H1 (cell line): ENCODE measurements around the gene PLN. TPM values are rescaled to one million over a fixed set of nuclear protein-coding genes. Genes with fewer than 3 reads are reported as not detected.

Experiments used
- CTCF ChIA-PET: fragments of 300-600 bp; sonication (Branson Sonifier 250); formaldehyde crosslinking; loops from one replicate; lab custom pipeline; 2021; ENCODE audit not compliant: partially characterized antibody; lab: Charles Lee
- POLR2A ChIA-PET: fragments of 300-600 bp; sonication (Branson Sonifier 250); formaldehyde crosslinking; loops from one replicate; lab custom pipeline; 2021; ENCODE audit warnings: inconsistent platforms; ENCODE audit not compliant: partially characterized antibody; lab: Charles Lee
- DNase-seq, 2 experiments: peaks; one replicate each; pipeline versions ENCODE4 v3.0.0 to v3.0.0-alpha.2; 2010 to 2022; ENCODE audit warnings: low spot score in 2 of 2, low read depth in 1 of 2, mixed read lengths in 1 of 2
- FAIRE-seq: peaks from 2 replicates; lab custom pipeline; 2011; peaks lifted over from hg19 to GRCh38; lab: Jason Lieb, UNC
- H2AFZ ChIP-seq: 2 replicates; pipeline ENCODE4 v1.8.1; 2012; ENCODE audit warnings: low read length, inconsistent platforms
- H2AK5ac ChIP-seq: 2 replicates; pipeline ENCODE4 v1.6.1; 2013; ENCODE audit warnings: low read depth, low read length
- H2BK120ac ChIP-seq: replicated peaks from 2 replicates; pipeline ENCODE3; 2013; ENCODE audit warnings: low read depth, low read length, inconsistent platforms
- H2BK12ac ChIP-seq: 2 replicates; pipeline ENCODE4 v1.6.1; 2013; ENCODE audit warnings: low read depth, low read length
- H2BK15ac ChIP-seq: 2 replicates; pipeline ENCODE4 v1.6.1; 2013; ENCODE audit warnings: low read length
- H2BK20ac ChIP-seq: 2 replicates; pipeline ENCODE4 v1.6.1; 2013; ENCODE audit warnings: low read length
- H2BK5ac ChIP-seq: 2 replicates; pipeline ENCODE4 v1.6.1; 2013; ENCODE audit warnings: low read depth, low read length
- H3K14ac ChIP-seq: 2 replicates; pipeline ENCODE4 v1.6.1; 2013; ENCODE audit warnings: inconsistent platforms; ENCODE audit not compliant: insufficient read length
- H3K18ac ChIP-seq: 2 replicates; pipeline ENCODE4 v1.6.1; 2013; ENCODE audit warnings: low read length; ENCODE audit errors: extremely low read depth
- H3K23ac ChIP-seq: 2 replicates; pipeline ENCODE4 v1.6.1; 2013; ENCODE audit warnings: inconsistent platforms; ENCODE audit not compliant: insufficient read length
- H3K23me2 ChIP-seq: 2 replicates; pipeline ENCODE4 v1.6.1; 2013; ENCODE audit warnings: low read depth, low read length
- H3K27ac ChIP-seq: 2 replicates; pipeline ENCODE4 v1.6.1; 2011; ENCODE audit warnings: low read depth, low read length, inconsistent platforms
- H3K27me3 ChIP-seq, 4 experiments: replicated peaks in 1 of 4; 1 replicate in 1 of 4; 2 replicates in 3 of 4; pipeline versions ENCODE4 v1.6.1 to v1.8.1; 2011 to 2013; ENCODE audit warnings: low read length in 3 of 4, mild to moderate bottlenecking in 3 of 4, inconsistent platforms in 2 of 4, mixed read lengths in 2 of 4, moderate library complexity in 1 of 4; ENCODE audit not compliant: control insufficient read depth in 3 of 4, insufficient read depth in 3 of 4; ENCODE audit errors: extremely low read depth in 1 of 4
- H3K36me3 ChIP-seq, 4 experiments: 2 replicates each; pipeline versions ENCODE4 v1.6.1 to v1.8.1; 2011 to 2013; ENCODE audit warnings: mild to moderate bottlenecking in 4 of 4, low read length in 3 of 4, moderate library complexity in 2 of 4, control low read depth in 1 of 4, inconsistent platforms in 1 of 4; ENCODE audit not compliant: insufficient read depth in 4 of 4, control insufficient read depth in 2 of 4
- H3K4ac ChIP-seq: replicated peaks from 2 replicates; pipeline ENCODE3; 2013; ENCODE audit warnings: low read length, low read depth, mixed read lengths, inconsistent platforms; ENCODE audit not compliant: insufficient read length
- H3K4me1 ChIP-seq, 4 experiments: replicated peaks in 1 of 4; 1 replicate in 1 of 4; 2 replicates in 3 of 4; pipeline versions ENCODE4 v1.6.1 to v1.8.1; 2011 to 2013; ENCODE audit warnings: low read length in 3 of 4, inconsistent platforms in 2 of 4, mixed read lengths in 1 of 4; ENCODE audit not compliant: insufficient read depth in 4 of 4, control insufficient read depth in 3 of 4
- H3K4me2 ChIP-seq, 2 experiments: 2 replicates each; pipeline versions ENCODE4 v1.6.1 to v1.8.1; 2011 to 2013; ENCODE audit warnings: low read depth in 2 of 2, low read length in 2 of 2, control low read depth in 1 of 2, inconsistent platforms in 1 of 2, mild to moderate bottlenecking in 1 of 2; ENCODE audit not compliant: insufficient read depth in 1 of 2
- H3K4me3 ChIP-seq, 4 experiments: fragments of 200-600, 300-600 bp in 1 of 4; sonication (generic), shearing (Covaris generic), sonication (Bioruptor Twin) in 1 of 4; 2 replicates each; pipeline versions ENCODE4 v1.5.1 to v1.8.1; 2011 to 2016; ENCODE audit warnings: low read length in 4 of 4, low read depth in 3 of 4, control low read depth in 2 of 4, inconsistent platforms in 2 of 4, mild to moderate bottlenecking in 2 of 4, mixed read lengths in 1 of 4, moderate library complexity in 1 of 4; ENCODE audit not compliant: insufficient read depth in 2 of 4; ENCODE audit errors: extremely low read depth in 1 of 4
- H3K56ac ChIP-seq: replicated peaks from 2 replicates; pipeline ENCODE3; 2013; ENCODE audit warnings: low read depth, mild to moderate bottlenecking, mixed read lengths, low read length, inconsistent platforms; ENCODE audit not compliant: insufficient read length
- H3K79me1 ChIP-seq: 2 replicates; pipeline ENCODE4 v1.6.1; 2013; ENCODE audit warnings: low read depth, low read length, control low read depth
- H3K79me2 ChIP-seq, 2 experiments: 2 replicates each; pipeline versions ENCODE4 v1.6.1 to v1.8.1; 2012 to 2013; ENCODE audit warnings: low read length in 2 of 2, mild to moderate bottlenecking in 2 of 2, inconsistent platforms in 1 of 2; ENCODE audit not compliant: insufficient read depth in 2 of 2, control insufficient read depth in 1 of 2
- H3K9ac ChIP-seq, 4 experiments: replicated peaks in 1 of 4; 1 replicate in 1 of 4; 2 replicates in 3 of 4; pipeline versions ENCODE4 v1.6.1 to v1.8.1; 2011 to 2013; ENCODE audit warnings: low read depth in 3 of 4, low read length in 3 of 4, control low read depth in 2 of 4, mild to moderate bottlenecking in 2 of 4, moderate library complexity in 2 of 4, inconsistent platforms in 1 of 4; ENCODE audit errors: extremely low read depth in 1 of 4
- H3K9me3 ChIP-seq, 2 experiments: 2 replicates each; pipeline versions ENCODE4 v1.6.1 to v1.8.1; 2012 to 2013; ENCODE audit warnings: mild to moderate bottlenecking in 2 of 2, moderate library complexity in 2 of 2, control low read depth in 1 of 2, inconsistent platforms in 1 of 2, low read depth in 1 of 2, low read length in 1 of 2, mixed read lengths in 1 of 2; ENCODE audit not compliant: insufficient read depth in 2 of 2
- H4K20me1 ChIP-seq, 2 experiments: replicated peaks in 1 of 2; 2 replicates each; pipeline versions ENCODE3 to v1.8.1; 2011 to 2013; ENCODE audit warnings: inconsistent platforms in 2 of 2, low read length in 2 of 2, mild to moderate bottlenecking in 1 of 2; ENCODE audit not compliant: insufficient read depth in 2 of 2, control insufficient read depth in 1 of 2
- H4K5ac ChIP-seq: 2 replicates; pipeline ENCODE4 v1.6.1; 2013; ENCODE audit warnings: low read length, low read depth, mixed read lengths, inconsistent platforms; ENCODE audit not compliant: insufficient read length
- H4K8ac ChIP-seq: 2 replicates; pipeline ENCODE4 v1.8.0; 2013; ENCODE audit warnings: mild to moderate bottlenecking, moderate library complexity, low read length, inconsistent platforms; ENCODE audit not compliant: insufficient read depth; ENCODE audit errors: extremely low read depth
- H4K91ac ChIP-seq: replicated peaks from 2 replicates; pipeline ENCODE3; 2013; ENCODE audit warnings: low read length, mixed read lengths, inconsistent platforms; ENCODE audit not compliant: insufficient read length
- CEBPB ChIP-seq: IDR thresholded peaks from 2 replicates; pipeline ENCODE4 v1.6.1; 2012; ENCODE audit warnings: low read depth, low read length
- RAD21 ChIP-seq, 2 experiments: IDR thresholded peaks in 1 of 2; conservative IDR thresholded peaks in 1 of 2; 2 replicates each; pipeline ENCODE4 v1.6.1; 2011; ENCODE audit warnings: low read depth in 2 of 2, low read length in 2 of 2, improper control_type of control experiment in 1 of 2, inconsistent platforms in 1 of 2, mild to moderate bottlenecking in 1 of 2, moderate library complexity in 1 of 2
- SIX5 ChIP-seq: IDR thresholded peaks from 2 replicates; pipeline ENCODE4 v1.6.1; 2011; ENCODE audit warnings: mild to moderate bottlenecking, low read depth, low read length
- SP2 ChIP-seq: IDR thresholded peaks from 2 replicates; pipeline ENCODE4 v1.6.1; 2012; ENCODE audit warnings: mild to moderate bottlenecking, low read length, inconsistent platforms
- WGBS, 2 experiments: shearing (Covaris generic) in 1 of 2; methylation state at CpG; one replicate each; pipeline versions ENCODE4 v1.1.6 to v1.1.7; 2013 to 2015; ENCODE audit warnings: low lambda C conversion rate in 2 of 2, mixed read lengths in 2 of 2, inconsistent platforms in 1 of 2, low coverage in 1 of 2, missing lambda C conversion rate in 1 of 2; ENCODE audit not compliant: insufficient replicate concordance in 2 of 2, insufficient coverage in 1 of 2, insufficient read length in 1 of 2; ENCODE audit errors: extremely low coverage in 1 of 2, missing lambda C conversion rate in 1 of 2; 5-methylcytosine and 5-hydroxymethylcytosine counted together
- polyA plus RNA-seq, 7 experiments: library from polyadenylated mRNA; depleted of rRNA in 3 of 7; stranded (reverse) in 5 of 7; unstranded in 2 of 7; fragments of >200 nt in 5 of 7; fragments of 200-250 nt in 2 of 7; gene quantifications; 1 replicate in 5 of 7; 2 replicates in 1 of 7; 4 replicates in 1 of 7; pipeline versions ENCODE4 v1.2.1 to v1.2.3, GENCODE V29; 2011 to 2013; ENCODE audit warnings: missing spikeins in 2 of 7, mixed read lengths in 2 of 7
- total RNA-seq: library from RNA; stranded (reverse); fragmentation: NEBNext Ultra II Directional; extraction: Animal tissue kit (Norgen Biotek cat#: 25700); gene quantifications from 2 replicates; pipeline ENCODE4 v1.2.1, GENCODE V29; 2021
- TF ChIP-seq, protein P1 (sequence below): IDR thresholded peaks from 2 replicates; pipeline ENCODE4 v1.6.1; 2012; ENCODE audit warnings: inconsistent platforms
- TF ChIP-seq, protein P2 (sequence below), 3 experiments: IDR thresholded peaks; 1 replicate in 2 of 3; 2 replicates in 1 of 3; pipeline versions ENCODE4 v1.5.1 to v1.6.1; 2011; ENCODE audit warnings: low read length in 3 of 3, mild to moderate bottlenecking in 3 of 3, inconsistent platforms in 2 of 3, low read depth in 1 of 3, moderate library complexity in 1 of 3; ENCODE audit not compliant: insufficient read depth in 1 of 3; ENCODE audit errors: control extremely low read depth in 1 of 3

PLN gene
- total and polyA plus RNA-seq, 2 of the 8 experiments (the other 6 are each of a cell fraction or from before 2014, with no cell fraction given): not detected

DNA sequence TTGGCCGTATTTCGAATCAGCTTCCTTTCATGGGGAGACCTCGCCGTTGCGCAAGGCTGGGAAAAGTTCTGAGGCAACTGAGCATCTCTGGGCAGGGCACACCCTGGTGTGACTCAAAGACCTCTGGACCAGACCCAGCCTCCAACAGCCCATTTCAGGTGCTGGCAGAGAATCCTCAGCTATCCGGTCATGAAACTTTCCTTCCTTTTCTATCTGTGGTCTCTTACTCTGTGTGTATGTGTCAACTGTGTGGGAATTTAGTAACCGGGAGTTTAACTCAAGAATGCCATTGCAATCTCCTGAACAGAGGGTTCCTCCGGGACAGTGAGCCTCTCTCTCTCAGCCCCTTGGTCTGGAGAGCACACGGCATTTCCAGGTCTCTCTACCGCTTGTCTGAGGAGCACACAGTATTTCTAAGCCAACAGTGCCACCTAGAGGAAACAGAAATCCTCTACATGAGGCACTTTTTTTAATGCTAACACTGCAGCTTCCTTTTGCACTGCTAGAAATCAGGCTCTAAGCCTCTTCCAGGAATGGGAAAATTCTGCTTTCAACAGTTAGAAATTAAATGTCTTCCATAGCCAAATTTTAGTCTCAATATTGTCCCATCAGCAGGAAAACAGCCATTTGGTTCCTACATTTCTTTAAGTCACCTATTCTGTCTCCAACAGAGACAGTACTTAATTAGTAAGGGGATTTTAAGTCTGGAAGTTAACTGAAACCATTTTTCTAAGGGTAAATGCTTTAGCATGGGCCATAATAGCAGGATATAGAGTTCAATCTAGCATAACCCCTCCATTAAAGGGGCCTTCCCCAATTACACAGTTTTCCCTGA, 32.7 kb downstream of the PLN start:
- Histone ChIP-seq H4K8ac (no peak overlapping the region), H2BK120ac (no peak overlapping the region), H3K27me3 (no peaks in the 10 kb centered on the region), H3K79me2 (0 out of 4 replicates have a peak, but pooled peaks cover 0 to 3% of the 10 kb centered on the region in 2 experiments)
- CTCF ChIA-PET: interaction anchor here (0.7 to 4.1 kb wide), 52 partner anchors 9 to 742 kb away, joined by 3 to 48 read pairs (median 4); no protein-coding TSS in a partner anchor
- peak; percentile 100 for FAIRE-seq
- TF ChIP-seq SIX5 (no peak), CEBPB (peak; percentile 55; the same call in 1 of the 2 replicates), SP2 (no peak), RAD21 (IDR thresholded peaks at IDR 0.05 in 1 of 2, conservative IDR thresholded peaks at IDR 0.05 in 1 of 2; ENCODE audit: low read depth in 2 of 2, low read length in 2 of 2) (peak; percentile 95 to 96)
- TF ChIP-seq, protein P1, sequence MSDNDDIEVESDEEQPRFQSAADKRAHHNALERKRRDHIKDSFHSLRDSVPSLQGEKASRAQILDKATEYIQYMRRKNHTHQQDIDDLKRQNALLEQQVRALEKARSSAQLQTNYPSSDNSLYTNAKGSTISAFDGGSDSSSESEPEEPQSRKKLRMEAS: 0 out of 2 replicates have a peak, but pooled peaks have one; percentile 22
- TF ChIP-seq, protein P2, sequence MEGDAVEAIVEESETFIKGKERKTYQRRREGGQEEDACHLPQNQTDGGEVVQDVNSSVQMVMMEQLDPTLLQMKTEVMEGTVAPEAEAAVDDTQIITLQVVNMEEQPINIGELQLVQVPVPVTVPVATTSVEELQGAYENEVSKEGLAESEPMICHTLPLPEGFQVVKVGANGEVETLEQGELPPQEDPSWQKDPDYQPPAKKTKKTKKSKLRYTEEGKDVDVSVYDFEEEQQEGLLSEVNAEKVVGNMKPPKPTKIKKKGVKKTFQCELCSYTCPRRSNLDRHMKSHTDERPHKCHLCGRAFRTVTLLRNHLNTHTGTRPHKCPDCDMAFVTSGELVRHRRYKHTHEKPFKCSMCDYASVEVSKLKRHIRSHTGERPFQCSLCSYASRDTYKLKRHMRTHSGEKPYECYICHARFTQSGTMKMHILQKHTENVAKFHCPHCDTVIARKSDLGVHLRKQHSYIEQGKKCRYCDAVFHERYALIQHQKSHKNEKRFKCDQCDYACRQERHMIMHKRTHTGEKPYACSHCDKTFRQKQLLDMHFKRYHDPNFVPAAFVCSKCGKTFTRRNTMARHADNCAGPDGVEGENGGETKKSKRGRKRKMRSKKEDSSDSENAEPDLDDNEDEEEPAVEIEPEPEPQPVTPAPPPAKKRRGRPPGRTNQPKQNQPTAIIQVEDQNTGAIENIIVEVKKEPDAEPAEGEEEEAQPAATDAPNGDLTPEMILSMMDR (IDR thresholded peaks at IDR 0.05; ENCODE audit: control extremely low read depth in 1 of 3, insufficient read depth in 1 of 3, low read depth in 1 of 3, low read length in 3 of 3): peak in 2 of 3 experiments; percentile 82 to 85; a peak in 3 of 4 replicates
- TF ChIP-seq, all 59 proteins: peak for 4
- H3K14ac ChIP-seq: no peak overlapping the region
- no peaks in the 10 kb centered on the region; a peak in 1 of 8 replicates for H3K36me3 ChIP-seq
- no peak overlapping the region for H3K4me3 ChIP-seq
- no peak overlapping the region for H2BK20ac ChIP-seq
- no peak overlapping the region for H2BK12ac ChIP-seq
- H4K20me1 ChIP-seq: peaks cover 0 to 2% of the 10 kb centered on the region in 2 experiments
- no peak overlapping the region for H3K18ac ChIP-seq
- H3K23me2 ChIP-seq: no peaks in the 10 kb centered on the region
- DNase-seq: peak in 1 of 2 experiments; percentile 15
- peaks cover 0 to 10% (median 0%) of the 10 kb centered on the region in 4 experiments; a peak in 2 of 7 replicates for H3K4me1 ChIP-seq
- no peak overlapping the region for H2AFZ ChIP-seq
- H3K79me1 ChIP-seq: no peaks in the 10 kb centered on the region
- H3K4ac ChIP-seq: no peak overlapping the region
- H3K27ac ChIP-seq: no peak overlapping the region; the same call in 1 of the 2 replicates
- no peak overlapping the region for H2BK5ac ChIP-seq
- H3K23ac ChIP-seq: no peak overlapping the region
- H2AK5ac ChIP-seq: no peak overlapping the region
- H4K91ac ChIP-seq: no peak overlapping the region
- no peak overlapping the region for H4K5ac ChIP-seq
- H3K9ac ChIP-seq: no peak overlapping the region
- no peak overlapping the region for H3K4me2 ChIP-seq
- H2BK15ac ChIP-seq: no peak overlapping the region
- WGBS, 2 experiments: 61% methylated on average over 10 of the region's 10 CpGs; no CpG with 5 or more reads in 1 of the 2 experiments
- POLR2A ChIA-PET: interaction anchor here (0.9 kb wide), 1 partner anchor 16 kb away, joined by 4 read pairs; no protein-coding TSS in a partner anchor
- H3K56ac ChIP-seq: no peak overlapping the region
- H3K9me3 ChIP-seq: no peaks in the 10 kb centered on the region
